ENCODE data around the gene GSX1. TPM values are rescaled to one million over a fixed set of nuclear protein-coding genes. Genes with fewer than 3 reads are reported as not detected.

GSX1 gene
- total RNA-seq, 1 experiment from 2014 or later, result not detected

- no peak for DNase-seq (ENCODE audit: low read depth)
- in situ Hi-C loops (cut with HindIII; ENCODE audit: low pct_unique_long_range_greater_than_20kb, low sequenced_read_pairs), result no loop called here
Measured at GRCh38 chr13:27822873-27823311, 30.6 kb downstream of the GSX1 start.

GRCh38 chr13:27824121-27824520, 31.8 kb downstream of the GSX1 start:
- in situ Hi-C loops (cut with HindIII; ENCODE audit: low pct_unique_long_range_greater_than_20kb, low sequenced_read_pairs), result no loop called here
- no peak for DNase-seq (ENCODE audit: low read depth)

GRCh38 chr13:27825072-27825471, 32.8 kb downstream of the GSX1 start:
- in situ Hi-C loops (cut with HindIII; ENCODE audit: low pct_unique_long_range_greater_than_20kb, low sequenced_read_pairs), result no loop called here
- DNase-seq (ENCODE audit: low read depth), result no peak

- peak; percentile 79 for DNase-seq (ENCODE audit: low read depth)
- in situ Hi-C loops (cut with HindIII; ENCODE audit: low pct_unique_long_range_greater_than_20kb, low sequenced_read_pairs), result no loop called here
Measured at GRCh38 chr13:27826379-27827353, 34.4 kb downstream of the GSX1 start.

- in situ Hi-C loops (cut with HindIII; ENCODE audit: low pct_unique_long_range_greater_than_20kb, low sequenced_read_pairs), result no loop called here
- DNase-seq (ENCODE audit: low read depth), result no peak
Measured at GRCh38 chr13:27827646-27828045, 35.4 kb downstream of the GSX1 start.

GRCh38 chr13:27830010-27830409, 37.7 kb downstream of the GSX1 start:
- in situ Hi-C loops (cut with HindIII; ENCODE audit: low pct_unique_long_range_greater_than_20kb, low sequenced_read_pairs), result no loop called here

GRCh38 chr13:27833206-27833605, 40.9 kb downstream of the GSX1 start:
- DNase-seq (ENCODE audit: low read depth), result no peak
- in situ Hi-C loops (cut with HindIII; ENCODE audit: low pct_unique_long_range_greater_than_20kb, low sequenced_read_pairs), result no loop called here

More at GRCh38 chr13:27830010-27830409, 37.7 kb downstream of the GSX1 start:
- peak; percentile 40 for DNase-seq (ENCODE audit: low read depth)

GRCh38 chr13:27834095-27834494, 41.8 kb downstream of the GSX1 start:
- no peak for DNase-seq (ENCODE audit: low read depth)
- in situ Hi-C loops (cut with HindIII; ENCODE audit: low pct_unique_long_range_greater_than_20kb, low sequenced_read_pairs), result no loop called here

- in situ Hi-C loops (cut with HindIII; ENCODE audit: low pct_unique_long_range_greater_than_20kb, low sequenced_read_pairs), result no loop called here
- DNase-seq (ENCODE audit: low read depth), result no peak
Measured at GRCh38 chr13:27835799-27836198, 43.5 kb downstream of the GSX1 start.

GRCh38 chr13:27839809-27840467, 47.7 kb downstream of the GSX1 start:
- peak; percentile 62 for DNase-seq (ENCODE audit: low read depth)
- in situ Hi-C loops (cut with HindIII; ENCODE audit: low pct_unique_long_range_greater_than_20kb, low sequenced_read_pairs), result no loop called here

- DNase-seq (ENCODE audit: low read depth), result no peak
- in situ Hi-C loops (cut with HindIII; ENCODE audit: low pct_unique_long_range_greater_than_20kb, low sequenced_read_pairs), result no loop called here
Measured at GRCh38 chr13:27842571-27842970, 50.3 kb downstream of the GSX1 start.

Other genes with a start within 250 kb of the GSX1 start
- 1.9 and 4.1 TPM in 2 replicates for gene LNX2, start 172.0 kb upstream of the GSX1 start, total RNA-seq (2014; rRNA removed; shearing (Covaris generic); ENCODE audit: low replicate concordance)
- gene POLR1D, start 170.6 kb upstream of the GSX1 start, total RNA-seq (2014; rRNA removed; shearing (Covaris generic); ENCODE audit: low replicate concordance), result 81.3 and 94.2 TPM in 2 replicates
- gene PDX1, start 127.5 kb downstream of the GSX1 start, total RNA-seq (2014; rRNA removed; shearing (Covaris generic); ENCODE audit: low replicate concordance), result not detected in 2 replicates
- not detected in 2 replicates for gene CDX2, start 176.8 kb downstream of the GSX1 start, total RNA-seq (2014; rRNA removed; shearing (Covaris generic); ENCODE audit: low replicate concordance)
- not detected in 2 replicates for gene URAD, start 196.2 kb downstream of the GSX1 start, total RNA-seq (2014; rRNA removed; shearing (Covaris generic); ENCODE audit: low replicate concordance)

Data from Caki2 (cell line).